DMS114 treated with DMSO at 0.1 percent for 48 hours (cell line): Measurements from ENCODE around the gene TET2.

ENCODE experiments used
- DNase-seq: peaks from one replicate; lab custom pipeline; 2025; ENCODE audit not compliant: unreplicated experiment; lab: John Stamatoyannopoulos, UW

The TET2 gene

GRCh38 chr4:105181259-105181658 is 34.6 kb downstream of the TET2 start:
- DNase-seq = no peak

- DNase-seq = no peak
These were observed 35.5 kb downstream of the TET2 start for GRCh38 chr4:105182211-105182610.

- no peak for DNase-seq
These were observed 37.8 kb downstream of the TET2 start for GRCh38 chr4:105184316-105184980.

- DNase-seq = no peak
These were observed 40.1 kb downstream of the TET2 start for GRCh38 chr4:105186701-105187161.

GRCh38 chr4:105189855-105190650 is 43.4 kb downstream of the TET2 start:
- no peak for DNase-seq

GRCh38 chr4:105191621-105192210 is 45.0 kb downstream of the TET2 start:
- DNase-seq = no peak

- no peak for DNase-seq
These were observed 45.8 kb downstream of the TET2 start for GRCh38 chr4:105192474-105192873.

GRCh38 chr4:105192910-105193309 is 46.2 kb downstream of the TET2 start:
- no peak for DNase-seq

- DNase-seq = no peak
These were observed 46.9 kb downstream of the TET2 start for GRCh38 chr4:105193536-105193935.

- no peak for DNase-seq
These were observed 47.9 kb downstream of the TET2 start for GRCh38 chr4:105194328-105195231.

GRCh38 chr4:105196523-105197145 is 50.0 kb downstream of the TET2 start:
- no peak for DNase-seq

GRCh38 chr4:105197777-105198176 is 51.1 kb downstream of the TET2 start:
- DNase-seq = no peak

GRCh38 chr4:105198541-105198940 is 51.9 kb downstream of the TET2 start:
- no peak for DNase-seq

- DNase-seq = no peak
These were observed 59.5 kb downstream of the TET2 start for GRCh38 chr4:105206214-105206613.

- no peak for DNase-seq
These were observed 60.7 kb downstream of the TET2 start for GRCh38 chr4:105207386-105207785.

- no peak for DNase-seq
These were observed 61.9 kb downstream of the TET2 start for GRCh38 chr4:105208561-105208960.

- DNase-seq = no peak
These were observed 64.2 kb downstream of the TET2 start for GRCh38 chr4:105210916-105211315.

- no peak for DNase-seq
These were observed 69.1 kb downstream of the TET2 start for GRCh38 chr4:105215609-105216313.

GRCh38 chr4:105225500-105225899 is 78.8 kb downstream of the TET2 start:
- no peak for DNase-seq

- DNase-seq = no peak
These were observed 80.4 kb downstream of the TET2 start for GRCh38 chr4:105227054-105227453.
